GM15510 (cell line): ENCODE measurements around the gene PNMA6A.
"Not testable (repeated sequence)": the region's sequence is repeated elsewhere in the genome, so short reads cannot be mapped to it uniquely, and the experiment has no call there.

Experiments
- POLR2A ChIP-seq: IDR thresholded peaks from 3 replicates; pipeline ENCODE4 v1.6.1; 2011; ENCODE audit warnings: borderline replicate concordance; ENCODE audit not compliant: insufficient read length; ENCODE audit errors: extremely low read depth

The PNMA6A gene

GRCh38 chrX:153071909-153072583, at the start of gene PNMA6A:
Gene PNMA6A (plus strand): TSS chrX:153072454. CDS start chrX:153073063, 609 bp downstream.
- TF ChIP-seq POLR2A, result not testable (repeated sequence)

GRCh38 chrX:153029162-153029561, 43.1 kb upstream of the PNMA6A start:
- TF ChIP-seq POLR2A, result no peak

- no peak for TF ChIP-seq POLR2A
Measured at GRCh38 chrX:153029875-153030274, 42.4 kb upstream of the PNMA6A start.

GRCh38 chrX:153030801-153031200, 41.5 kb upstream of the PNMA6A start:
- no peak for TF ChIP-seq POLR2A

GRCh38 chrX:153032397-153033118, 39.7 kb upstream of the PNMA6A start:
- TF ChIP-seq POLR2A, result no peak

- no peak for TF ChIP-seq POLR2A
Measured at GRCh38 chrX:153049093-153049492, 23.2 kb upstream of the PNMA6A start.

GRCh38 chrX:153052534-153052933, 19.7 kb upstream of the PNMA6A start:
- no peak for TF ChIP-seq POLR2A

GRCh38 chrX:153055871-153056749, 16.1 kb upstream of the PNMA6A start, which contains the start of gene PNMA3:
Gene PNMA3 (plus strand): TSS chrX:153056470. CDS start chrX:153057056, 586 bp downstream.
- no peak for TF ChIP-seq POLR2A

- no peak for TF ChIP-seq POLR2A
Measured at GRCh38 chrX:153057281-153057680, 15.0 kb upstream of the PNMA6A start.

GRCh38 chrX:153059191-153060094, 12.8 kb upstream of the PNMA6A start:
- TF ChIP-seq POLR2A, result no peak

GRCh38 chrX:153060095-153060445, 12.2 kb upstream of the PNMA6A start:
- no peak for TF ChIP-seq POLR2A

- TF ChIP-seq POLR2A, result no peak
Measured at GRCh38 chrX:153061732-153062131, 10.5 kb upstream of the PNMA6A start.

- no peak for TF ChIP-seq POLR2A
Measured at GRCh38 chrX:153063315-153063714, 8.9 kb upstream of the PNMA6A start.

GRCh38 chrX:153064061-153064460, 8.2 kb upstream of the PNMA6A start:
- TF ChIP-seq POLR2A, result no peak
